CD8-positive, alpha-beta memory T cell (primary cell): ENCODE measurements around the gene SLC7A7. TPM values are rescaled to one million over a fixed set of nuclear protein-coding genes. Genes with fewer than 3 reads are reported as not detected.

ENCODE experiments used
- CTCF ChIA-PET: fragments of 350-600 bp; sonication (Branson Sonifier 250); formaldehyde crosslinking; loops from one replicate; lab custom pipeline; 2021; ENCODE audit warnings: antibody characterized with exemption; lab: Charles Lee
- POLR2A ChIA-PET: fragments of 350-600 bp; sonication (Branson Sonifier 250); formaldehyde crosslinking; loops from one replicate; lab custom pipeline; 2021; ENCODE audit warnings: antibody characterized with exemption; lab: Charles Lee
- DNase-seq, 5 donors: peaks; one replicate each; pipeline versions ENCODE4 v3.0.0 to v3.0.0-alpha.2; 2020 to 2022; ENCODE audit warnings: mixed read lengths in 1 of 5
- H3K27ac ChIP-seq: one replicate; pipeline ENCODE4 v1.7.0; 2013; ENCODE audit warnings: low read depth, mild to moderate bottlenecking, low read length, moderate library complexity
- H3K27me3 ChIP-seq: 2 replicates; pipeline ENCODE4 v1.7.0; 2013; ENCODE audit warnings: low read length, mild to moderate bottlenecking; ENCODE audit not compliant: insufficient read depth, poor library complexity, severe bottlenecking
- H3K36me3 ChIP-seq: 2 replicates; pipeline ENCODE4 v1.7.0; 2013; ENCODE audit warnings: mild to moderate bottlenecking, low read length, moderate library complexity; ENCODE audit not compliant: insufficient read depth
- H3K4me1 ChIP-seq: 2 replicates; pipeline ENCODE4 v1.7.0; 2013; ENCODE audit warnings: mild to moderate bottlenecking, low read length, moderate library complexity; ENCODE audit not compliant: insufficient read depth
- H3K4me3 ChIP-seq: 2 replicates; pipeline ENCODE4 v1.7.0; 2013; ENCODE audit warnings: mild to moderate bottlenecking, low read length
- H3K9me3 ChIP-seq: 2 replicates; pipeline ENCODE4 v1.7.0; 2013; ENCODE audit warnings: mild to moderate bottlenecking, low read length
- H3K27ac Mint-ChIP-seq, 8 donors: one replicate each; pipeline ENCODE4 v1.8.0; 2020 to 2021; ENCODE audit warnings: mixed read lengths in 8 of 8, mild to moderate bottlenecking in 6 of 8, inconsistent platforms in 3 of 8, moderate library complexity in 3 of 8
- H3K27me3 Mint-ChIP-seq, 2 donors: one replicate each; pipeline ENCODE4 v1.8.0; 2020 to 2021; ENCODE audit warnings: mixed read lengths in 2 of 2, mild to moderate bottlenecking in 1 of 2, moderate library complexity in 1 of 2
- H3K36me3 Mint-ChIP-seq, 3 donors: one replicate each; pipeline ENCODE4 v1.8.0; 2020 to 2021; ENCODE audit warnings: mixed read lengths in 3 of 3, inconsistent platforms in 1 of 3, mild to moderate bottlenecking in 1 of 3
- H3K4me1 Mint-ChIP-seq, 3 donors: one replicate each; pipeline ENCODE4 v1.8.0; 2020 to 2021; ENCODE audit warnings: mixed read lengths in 3 of 3, inconsistent platforms in 1 of 3, mild to moderate bottlenecking in 1 of 3
- H3K4me3 Mint-ChIP-seq, 7 donors: one replicate each; pipeline ENCODE4 v1.8.0; 2020 to 2021; ENCODE audit warnings: mixed read lengths in 7 of 7, mild to moderate bottlenecking in 6 of 7, moderate library complexity in 4 of 7, inconsistent platforms in 2 of 7
- H3K9me3 Mint-ChIP-seq, 5 donors: one replicate each; pipeline ENCODE4 v1.8.0; 2020 to 2022; ENCODE audit warnings: mixed read lengths in 5 of 5, mild to moderate bottlenecking in 3 of 5, moderate library complexity in 2 of 5, inconsistent platforms in 1 of 5
- polyA plus RNA-seq: library from polyadenylated mRNA; unstranded; fragments of 300-500 nt; fragmentation: Illumina TruSeq; gene quantifications from one replicate; pipeline ENCODE4 v1.2.3, GENCODE V29; 2021
- total RNA-seq, 2 experiments: library from RNA; stranded (reverse); gene quantifications; one replicate each; pipeline ENCODE4 v1.2.3, GENCODE V29; 2021

Gene SLC7A7
- total and polyA plus RNA-seq, 3 experiments from 2014 or later, result 0.70 to 0.75 TPM; not detected in 1

- peak overlapping the region in 1 of 7 donors; percentile 47 for H3K4me3 Mint-ChIP-seq
- peaks cover 0 to 2% (median 0%) of the 10 kb centered on the region in 3 donors for H3K36me3 Mint-ChIP-seq
- Histone ChIP-seq H3K36me3 (no peaks in the 10 kb centered on the region), H3K4me3 (no peak overlapping the region), H3K27ac (no peak overlapping the region), H3K9me3 (no peaks in the 10 kb centered on the region), H3K27me3 (no peaks in the 10 kb centered on the region), H3K4me1 (peaks cover 19% of the 10 kb centered on the region)
- peaks cover 35 to 39% of the 10 kb centered on the region in 2 donors for H3K27me3 Mint-ChIP-seq
- peaks cover 13 to 22% (median 16%) of the 10 kb centered on the region in 3 donors for H3K4me1 Mint-ChIP-seq
- no peak for DNase-seq
- H3K9me3 Mint-ChIP-seq, result no peaks in the 10 kb centered on the region
- POLR2A ChIA-PET, result interaction anchor here (0.6 to 1.1 kb wide), 3 partner anchors 46 to 64 kb away, joined by 4 to 6 read pairs (median 4); no protein-coding TSS in a partner anchor
- CTCF ChIA-PET, result interaction anchor here (0.7 to 7.2 kb wide), 11 partner anchors 8 to 1851 kb away, joined by 3 to 149 read pairs (median 12); partner anchors contain the start of genes AJUBA, OXA1L and REM2
- no peak overlapping the region for H3K27ac Mint-ChIP-seq
Observed at GRCh38 chr14:22824711-22825359, 9.6 kb upstream of the SLC7A7 start.

- H3K4me1 ChIP-seq, result peaks cover 19% of the 10 kb centered on the region
- no peaks in the 10 kb centered on the region for H3K36me3 ChIP-seq
- Mint-ChIP-seq H3K27ac (peak overlapping the region in 1 of 8 donors; percentile 15), H3K4me1 (peaks cover 8 to 12% (median 9%) of the 10 kb centered on the region in 3 donors), H3K36me3 (no peaks in the 10 kb centered on the region), H3K4me3 (peak overlapping the region in 6 of 7 donors; percentile 41 to 72 (median 66)), H3K9me3 (no peaks in the 10 kb centered on the region), H3K27me3 (peaks cover 35 to 45% of the 10 kb centered on the region in 2 donors)
- H3K4me3 ChIP-seq, result peak overlapping the region; percentile 13
- H3K9me3 ChIP-seq, result no peaks in the 10 kb centered on the region
- peak; percentile 53 to 81 (median 57) for DNase-seq
- CTCF ChIA-PET, result interaction anchor here (0.8 to 7.2 kb wide), 30 partner anchors 9 to 265 kb away, joined by 3 to 149 read pairs (median 6); partner anchors contain the start of genes AJUBA, OXA1L and PRMT5
- no peak overlapping the region for H3K27ac ChIP-seq
- no peaks in the 10 kb centered on the region for H3K27me3 ChIP-seq
- POLR2A ChIA-PET, result interaction anchor here (1.0 to 1.9 kb wide), 4 partner anchors 30 to 252 kb away, joined by 3 to 6 read pairs (median 5); partner anchors contain the start of gene ABHD4
Observed at GRCh38 chr14:22822571-22823098, 7.4 kb upstream of the SLC7A7 start.

- Histone ChIP-seq H3K4me3 (no peak overlapping the region), H3K9me3 (no peaks in the 10 kb centered on the region), H3K36me3 (no peaks in the 10 kb centered on the region), H3K27me3 (no peaks in the 10 kb centered on the region), H3K27ac (no peak overlapping the region), H3K4me1 (peaks cover 19% of the 10 kb centered on the region)
- Mint-ChIP-seq H3K4me1 (peaks cover 8 to 12% (median 9%) of the 10 kb centered on the region in 3 donors), H3K36me3 (no peaks in the 10 kb centered on the region), H3K27me3 (peaks cover 35 to 41% of the 10 kb centered on the region in 2 donors), H3K4me3 (peak overlapping the region in 4 of 7 donors; percentile 65 to 72 (median 66)), H3K27ac (no peak overlapping the region), H3K9me3 (no peaks in the 10 kb centered on the region)
- no peak for DNase-seq
- ChIA-PET POLR2A (interaction anchor here (1.3 to 1.9 kb wide), 2 partner anchors 36 to 252 kb away, joined by 5 to 6 read pairs; no protein-coding TSS in a partner anchor), CTCF (interaction anchor here (0.8 to 7.2 kb wide), 26 partner anchors 9 to 264 kb away, joined by 3 to 149 read pairs (median 7); partner anchors contain the start of genes AJUBA, OXA1L and PRMT5)
Observed at GRCh38 chr14:22822016-22822570, 6.9 kb upstream of the SLC7A7 start.

GRCh38 chr14:22821193-22822015 lies 6.2 kb upstream of the SLC7A7 start:
- ChIA-PET POLR2A (no interaction called here), CTCF (interaction anchor here (1.1 to 7.2 kb wide), 5 partner anchors 18 to 250 kb away, joined by 3 to 149 read pairs (median 42); no protein-coding TSS in a partner anchor)
- Mint-ChIP-seq H3K4me3 (peak overlapping the region in 1 of 7 donors; percentile 57), H3K36me3 (no peaks in the 10 kb centered on the region), H3K9me3 (no peaks in the 10 kb centered on the region), H3K4me1 (peaks cover 8 to 12% (median 9%) of the 10 kb centered on the region in 3 donors), H3K27ac (no peak overlapping the region), H3K27me3 (peaks cover 34 to 40% of the 10 kb centered on the region in 2 donors)
- Histone ChIP-seq H3K4me3 (no peak overlapping the region), H3K36me3 (no peaks in the 10 kb centered on the region), H3K27ac (no peak overlapping the region), H3K4me1 (peaks cover 19% of the 10 kb centered on the region), H3K9me3 (no peaks in the 10 kb centered on the region), H3K27me3 (no peaks in the 10 kb centered on the region)
- no peak for DNase-seq

- Histone ChIP-seq H3K9me3 (no peaks in the 10 kb centered on the region), H3K27me3 (no peaks in the 10 kb centered on the region), H3K36me3 (no peaks in the 10 kb centered on the region), H3K27ac (no peak overlapping the region), H3K4me3 (no peak overlapping the region), H3K4me1 (peaks cover 21% of the 10 kb centered on the region)
- H3K4me3 Mint-ChIP-seq, result no peak overlapping the region
- H3K9me3 Mint-ChIP-seq, result no peaks in the 10 kb centered on the region
- no peak overlapping the region for H3K27ac Mint-ChIP-seq
- DNase-seq, result no peak
- ChIA-PET POLR2A (no interaction called here), CTCF (interaction anchor here (4.8 to 7.2 kb wide), 3 partner anchors 31 to 250 kb away, joined by 42 to 149 read pairs (median 70); no protein-coding TSS in a partner anchor)
- H3K27me3 Mint-ChIP-seq, result peaks cover 34 to 38% of the 10 kb centered on the region in 2 donors
- H3K4me1 Mint-ChIP-seq, result peaks cover 8 to 13% (median 12%) of the 10 kb centered on the region in 3 donors
- no peaks in the 10 kb centered on the region for H3K36me3 Mint-ChIP-seq
Observed at GRCh38 chr14:22820731-22821130, 5.5 kb upstream of the SLC7A7 start.

GRCh38 chr14:22819151-22819988 lies 4.1 kb upstream of the SLC7A7 start:
- Histone ChIP-seq H3K9me3 (no peaks in the 10 kb centered on the region), H3K27ac (no peak overlapping the region), H3K27me3 (no peaks in the 10 kb centered on the region), H3K4me3 (no peak overlapping the region), H3K36me3 (no peaks in the 10 kb centered on the region), H3K4me1 (peaks cover 19% of the 10 kb centered on the region)
- DNase-seq, result no peak
- Mint-ChIP-seq H3K4me3 (no peak overlapping the region), H3K27me3 (peaks cover 27 to 32% of the 10 kb centered on the region in 2 donors), H3K9me3 (no peaks in the 10 kb centered on the region), H3K36me3 (no peaks in the 10 kb centered on the region), H3K27ac (peak overlapping the region in 2 of 8 donors; percentile 50 to 70), H3K4me1 (peaks cover 6 to 13% (median 7%) of the 10 kb centered on the region in 3 donors)
- CTCF ChIA-PET, result interaction anchor here (0.6 to 7.2 kb wide), 6 partner anchors 33 to 1041 kb away, joined by 3 to 149 read pairs (median 3); partner anchors contain the start of gene AJUBA
- POLR2A ChIA-PET, result interaction anchor here (0.7 kb wide), 1 partner anchor 10 kb away, joined by 3 read pairs; the partner anchor contains the start of gene MRPL52
